ENCODE results near the gene AREG. TPM values are rescaled to one million over a fixed set of nuclear protein-coding genes. Genes with fewer than 3 reads are reported as not detected.

AREG gene
- total and polyA plus RNA-seq, 2 donors: 1.8 to 17.4 TPM

DNA sequence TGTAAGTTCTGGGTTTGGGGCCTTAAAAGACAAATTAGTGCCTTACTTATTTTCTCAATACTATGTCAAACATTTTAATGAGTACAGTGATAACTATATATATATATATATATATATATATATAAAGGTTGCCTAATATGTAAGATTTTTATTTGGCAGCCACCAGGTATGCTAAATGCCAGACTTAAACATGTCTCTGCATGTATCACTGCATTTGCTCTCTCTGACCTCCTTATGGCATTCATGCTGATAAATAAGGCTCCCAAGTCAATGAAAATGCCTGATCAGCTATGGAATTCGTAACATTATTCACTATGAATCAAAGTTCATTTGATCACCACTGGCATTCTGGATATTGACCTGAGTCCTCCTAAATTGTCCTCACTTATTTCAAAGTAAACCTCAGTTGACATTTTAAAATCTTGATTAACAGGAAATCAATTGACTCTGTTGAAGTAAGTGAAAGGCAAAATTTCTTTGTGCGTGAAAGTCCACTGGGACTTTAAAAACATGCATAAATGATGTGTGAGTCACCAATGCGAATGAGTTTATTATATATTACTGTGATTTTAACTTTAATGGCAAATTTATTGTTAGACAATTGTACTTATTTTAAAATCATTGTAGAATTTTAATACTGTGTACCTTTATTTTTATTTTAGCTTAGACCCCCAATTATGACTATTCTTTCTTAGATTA is 29.2 kb upstream of the AREG start:
- Histone ChIP-seq H3K4me1 (ENCODE audit: insufficient read depth) (no peaks in the 10 kb centered on the region), H3K36me3 (ENCODE audit: insufficient read depth) (no peaks in the 10 kb centered on the region), H3K4me3 (ENCODE audit: low read depth, low read length) (no peak overlapping the region), H3K27ac (ENCODE audit: low read depth) (no peak overlapping the region)
- DNase-seq (ENCODE audit: extremely low spot score): no peak
- WGBS: 85% methylated on average over 3 of the region's 3 CpGs

GRCh38 chr4:74418063-74418670 is 26.8 kb upstream of the AREG start:
- H3K27ac ChIP-seq (ENCODE audit: low read depth): no peak overlapping the region
- no peak for DNase-seq (ENCODE audit: extremely low spot score)
- 83% methylated on average over 6 of the region's 6 CpGs for WGBS
- no peaks in the 10 kb centered on the region for H3K36me3 ChIP-seq (ENCODE audit: insufficient read depth)
- no peak overlapping the region for H3K4me3 ChIP-seq (ENCODE audit: low read depth, low read length)
- H3K4me1 ChIP-seq (ENCODE audit: insufficient read depth): no peaks in the 10 kb centered on the region

DNA sequence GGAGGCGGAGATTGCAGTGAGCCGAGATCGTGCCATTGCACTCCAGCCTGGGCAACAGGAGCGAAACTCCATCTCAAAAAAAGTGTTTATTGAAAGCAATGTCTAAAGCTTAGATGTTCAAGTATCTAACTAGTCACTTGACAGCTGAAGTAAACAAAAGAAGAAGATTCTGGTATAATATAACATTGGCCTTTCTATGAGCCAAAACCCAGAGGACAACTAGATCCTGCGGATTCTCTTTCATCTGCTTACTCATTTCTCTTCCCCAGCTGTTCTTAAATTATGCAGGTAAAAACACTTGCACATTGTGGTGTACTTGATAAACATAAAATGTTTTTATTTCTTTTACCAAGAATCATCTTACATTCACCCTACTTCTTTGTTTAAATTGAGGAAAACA is 24.1 kb upstream of the AREG start:
- 57% methylated on average over 5 of the region's 5 CpGs for WGBS
- H3K36me3 ChIP-seq (ENCODE audit: insufficient read depth): no peaks in the 10 kb centered on the region
- no peak overlapping the region for H3K4me3 ChIP-seq (ENCODE audit: low read depth, low read length)
- no peak for DNase-seq (ENCODE audit: extremely low spot score)
- H3K4me1 ChIP-seq (ENCODE audit: insufficient read depth): no peaks in the 10 kb centered on the region
- H3K27ac ChIP-seq (ENCODE audit: low read depth): no peak overlapping the region

DNA sequence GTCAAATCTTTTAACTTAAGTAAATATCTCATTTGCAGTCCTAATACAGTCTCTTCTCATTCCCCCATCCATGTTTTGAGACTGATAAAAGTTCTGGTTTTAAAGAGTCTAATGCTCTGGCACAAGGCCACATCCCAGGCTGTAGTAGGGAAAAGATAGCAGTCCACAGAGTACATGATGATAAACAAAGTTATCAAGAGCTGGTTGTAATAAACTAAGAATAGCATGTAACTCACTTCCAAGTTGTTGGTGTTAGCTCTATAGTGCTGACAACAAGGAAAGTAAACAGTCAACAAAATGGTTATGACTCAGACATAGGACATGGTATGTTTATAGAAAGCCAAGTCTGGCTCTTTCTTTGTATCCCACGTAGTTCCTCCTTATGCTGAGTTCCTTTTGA is 21.8 kb upstream of the AREG start:
- H3K4me1 ChIP-seq (ENCODE audit: insufficient read depth): no peaks in the 10 kb centered on the region
- peak overlapping the region; percentile 10 for H3K27ac ChIP-seq (ENCODE audit: low read depth)
- no peaks in the 10 kb centered on the region for H3K36me3 ChIP-seq (ENCODE audit: insufficient read depth)
- WGBS: 12% methylated on average over 1 of the region's 1 CpG
- no peak overlapping the region for H3K4me3 ChIP-seq (ENCODE audit: low read depth, low read length)
- DNase-seq (ENCODE audit: extremely low spot score): no peak

- Histone ChIP-seq H3K27ac (ENCODE audit: low read depth) (no peak overlapping the region), H3K36me3 (ENCODE audit: insufficient read depth) (no peaks in the 10 kb centered on the region), H3K4me1 (ENCODE audit: insufficient read depth) (no peaks in the 10 kb centered on the region), H3K4me3 (ENCODE audit: low read depth, low read length) (no peak overlapping the region)
- DNase-seq (ENCODE audit: extremely low spot score): no peak
- 95% methylated on average over 2 of the region's 2 CpGs for WGBS
Observed at GRCh38 chr4:74424111-74424510, 20.8 kb upstream of the AREG start.

- 68% methylated on average over 1 of the region's 1 CpG for WGBS
- Histone ChIP-seq H3K36me3 (ENCODE audit: insufficient read depth) (no peaks in the 10 kb centered on the region), H3K4me3 (ENCODE audit: low read depth, low read length) (no peak overlapping the region), H3K4me1 (ENCODE audit: insufficient read depth) (no peaks in the 10 kb centered on the region), H3K27ac (ENCODE audit: low read depth) (no peak overlapping the region)
- no peak for DNase-seq (ENCODE audit: extremely low spot score)
Observed at GRCh38 chr4:74426101-74426500, 18.8 kb upstream of the AREG start.

DNA sequence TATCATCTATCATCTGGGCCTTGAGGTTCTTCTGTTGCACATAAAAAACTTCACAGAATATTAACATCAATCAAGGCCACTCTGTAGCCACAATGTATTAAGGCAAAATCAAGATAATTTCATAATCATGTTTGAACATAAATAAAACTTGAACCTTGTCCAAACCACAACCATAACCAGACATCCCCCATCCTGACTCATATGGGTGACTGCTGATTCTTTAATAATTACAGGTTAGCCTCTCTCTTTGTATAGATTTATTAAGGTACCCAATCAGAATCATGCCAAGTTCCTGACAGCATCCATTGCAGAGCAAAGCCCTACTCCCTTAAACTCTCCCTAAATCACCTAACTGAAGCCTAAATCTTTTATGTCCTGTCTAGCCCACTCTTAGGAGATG is 16.7 kb upstream of the AREG start:
- Histone ChIP-seq H3K36me3 (ENCODE audit: insufficient read depth) (no peaks in the 10 kb centered on the region), H3K4me3 (ENCODE audit: low read depth, low read length) (no peak overlapping the region), H3K27ac (ENCODE audit: low read depth) (no peak overlapping the region), H3K4me1 (ENCODE audit: insufficient read depth) (no peaks in the 10 kb centered on the region)
- no peak for DNase-seq (ENCODE audit: extremely low spot score)

- no peaks in the 10 kb centered on the region for H3K36me3 ChIP-seq (ENCODE audit: insufficient read depth)
- no peaks in the 10 kb centered on the region for H3K4me1 ChIP-seq (ENCODE audit: insufficient read depth)
- 81% methylated on average over 11 of the region's 11 CpGs for WGBS
- H3K27ac ChIP-seq (ENCODE audit: low read depth): no peak overlapping the region
- no peak overlapping the region for H3K4me3 ChIP-seq (ENCODE audit: low read depth, low read length)
- DNase-seq (ENCODE audit: extremely low spot score): no peak
Observed at GRCh38 chr4:74431113-74431826, 13.7 kb upstream of the AREG start.

GRCh38 chr4:74433043-74433442 is 11.9 kb upstream of the AREG start:
- H3K4me1 ChIP-seq (ENCODE audit: insufficient read depth): no peaks in the 10 kb centered on the region
- 75% methylated on average over 2 of the region's 2 CpGs for WGBS
- DNase-seq (ENCODE audit: extremely low spot score): no peak
- no peaks in the 10 kb centered on the region for H3K36me3 ChIP-seq (ENCODE audit: insufficient read depth)
- no peak overlapping the region for H3K27ac ChIP-seq (ENCODE audit: low read depth)
- no peak overlapping the region for H3K4me3 ChIP-seq (ENCODE audit: low read depth, low read length)

DNA sequence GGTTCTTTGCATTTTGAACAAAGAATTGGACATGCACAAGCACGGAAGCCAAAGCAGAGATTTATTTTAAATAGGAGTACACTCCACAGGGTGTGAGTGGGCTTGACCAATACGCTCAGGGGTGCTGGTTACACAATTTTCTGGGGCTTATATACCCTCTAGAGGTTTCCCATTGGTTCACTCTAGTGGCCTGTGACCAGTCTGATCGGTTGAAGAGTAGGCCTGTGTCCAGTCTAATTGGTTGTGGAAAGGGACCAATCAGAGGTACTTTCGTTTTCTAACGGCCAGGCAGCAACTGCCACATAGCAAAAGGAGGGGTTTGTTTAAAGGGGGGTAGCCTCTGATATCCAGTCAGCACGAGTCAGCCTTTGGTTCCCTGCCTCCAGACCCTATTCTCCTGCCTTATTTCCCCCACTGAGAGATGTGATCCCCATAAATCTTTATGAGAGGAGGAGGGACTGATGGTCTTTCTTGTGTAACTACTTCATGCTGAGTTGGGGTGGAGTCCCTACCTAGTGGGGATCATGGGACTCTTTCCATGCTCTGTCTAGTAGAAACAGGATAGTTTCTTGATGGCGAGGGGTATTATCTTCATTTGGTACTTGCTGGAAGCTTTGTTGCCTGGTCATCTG is 11.3 kb upstream of the AREG start:
- no peaks in the 10 kb centered on the region for H3K36me3 ChIP-seq (ENCODE audit: insufficient read depth)
- no peak overlapping the region for H3K27ac ChIP-seq (ENCODE audit: low read depth)
- no peak for DNase-seq (ENCODE audit: extremely low spot score)
- H3K4me1 ChIP-seq (ENCODE audit: insufficient read depth): no peaks in the 10 kb centered on the region
- WGBS: 76% methylated on average over 7 of the region's 7 CpGs
- H3K4me3 ChIP-seq (ENCODE audit: low read depth, low read length): no peak overlapping the region

DNA sequence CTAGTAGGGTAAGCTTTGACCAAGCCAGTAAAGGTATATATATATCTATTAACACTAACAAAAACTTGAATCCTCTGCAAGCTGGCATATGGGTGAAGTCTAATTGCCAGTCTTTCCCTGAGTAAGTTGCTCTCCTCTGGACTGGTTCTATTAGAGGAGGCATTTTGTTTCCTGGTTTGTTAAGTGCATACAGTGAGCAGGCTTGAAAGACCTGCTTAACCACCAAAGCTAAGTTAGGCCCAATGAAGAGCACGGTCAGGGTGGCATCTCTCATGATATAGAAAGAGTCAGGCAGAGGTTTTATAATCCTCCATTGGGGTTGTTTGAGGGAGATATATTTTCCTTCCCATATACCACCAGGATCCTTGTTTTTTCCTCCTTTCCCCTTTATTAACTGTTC is 9.6 kb upstream of the AREG start:
- Histone ChIP-seq H3K36me3 (ENCODE audit: insufficient read depth) (no peaks in the 10 kb centered on the region), H3K27ac (ENCODE audit: low read depth) (no peak overlapping the region), H3K4me3 (ENCODE audit: low read depth, low read length) (no peak overlapping the region), H3K4me1 (ENCODE audit: insufficient read depth) (no peaks in the 10 kb centered on the region)
- DNase-seq (ENCODE audit: extremely low spot score): no peak
- 78% methylated on average over 1 of the region's 1 CpG for WGBS

DNA sequence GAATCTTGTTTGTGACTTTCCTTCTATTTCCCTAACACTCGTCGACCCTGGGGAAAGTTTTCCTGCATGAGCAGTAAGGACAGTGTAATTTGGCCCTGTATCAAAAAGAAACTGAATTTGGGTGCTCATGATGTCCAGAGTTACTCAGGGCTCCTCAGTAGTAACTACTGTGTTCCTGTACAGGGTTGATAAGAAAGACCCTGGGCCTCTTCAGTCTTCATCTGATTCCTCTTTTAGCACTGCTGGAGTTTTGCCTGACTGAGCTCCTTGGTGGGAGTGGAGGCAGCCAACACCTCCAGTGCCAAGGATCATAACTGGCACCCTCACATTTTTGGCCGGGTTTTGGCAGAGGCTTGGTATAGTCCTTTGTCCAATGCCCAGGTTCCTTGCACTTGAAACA is 7.1 kb upstream of the AREG start:
- DNase-seq (ENCODE audit: extremely low spot score): no peak
- no peaks in the 10 kb centered on the region for H3K36me3 ChIP-seq (ENCODE audit: insufficient read depth)
- H3K4me1 ChIP-seq (ENCODE audit: insufficient read depth): no peaks in the 10 kb centered on the region
- 91% methylated on average over 3 of the region's 3 CpGs for WGBS
- H3K4me3 ChIP-seq (ENCODE audit: low read depth, low read length): no peak overlapping the region
- no peak overlapping the region for H3K27ac ChIP-seq (ENCODE audit: low read depth)

- Histone ChIP-seq H3K36me3 (ENCODE audit: insufficient read depth) (no peaks in the 10 kb centered on the region), H3K4me1 (ENCODE audit: insufficient read depth) (no peaks in the 10 kb centered on the region), H3K27ac (ENCODE audit: low read depth) (no peak overlapping the region), H3K4me3 (ENCODE audit: low read depth, low read length) (no peak overlapping the region)
- DNase-seq (ENCODE audit: extremely low spot score): no peak
- 95% methylated on average over 1 of the region's 1 CpG for WGBS
Observed at GRCh38 chr4:74438661-74439060, 6.3 kb upstream of the AREG start.

GRCh38 chr4:74439952-74440351 is 5.0 kb upstream of the AREG start:
- Histone ChIP-seq H3K36me3 (ENCODE audit: insufficient read depth) (no peaks in the 10 kb centered on the region), H3K27ac (ENCODE audit: low read depth) (no peak overlapping the region), H3K4me3 (ENCODE audit: low read depth, low read length) (no peak overlapping the region), H3K4me1 (ENCODE audit: insufficient read depth) (no peaks in the 10 kb centered on the region)
- WGBS: 97% methylated on average over 7 of the region's 7 CpGs
- no peak for DNase-seq (ENCODE audit: extremely low spot score)

All from urinary bladder (tissue), 4 donors.